ENCODE results near the gene MICAL2. TPM values are rescaled to one million over a fixed set of nuclear protein-coding genes. Genes with fewer than 3 reads are reported as not detected.

Gene MICAL2
- total and polyA plus RNA-seq, 2 of the 13 experiments (the other 11 are each of a cell fraction or from before 2014, with no cell fraction given): 0.78 to 1.1 TPM

- POLR2A ChIA-PET: interaction anchor here (0.7 to 3.2 kb wide), 7 partner anchors 16 to 185 kb away, joined by 3 to 19 read pairs (median 4); partner anchors contain the start of gene MICAL2
- H4K20me1 ChIP-seq (ENCODE audit: insufficient read depth, low read length): no peaks in the 10 kb centered on the region
- TSS peak; percentile 96 for BruUV-seq (replicated peaks)
- intact Hi-C loops (cut with micrococcal nuclease; ENCODE audit: unreplicated experiment): loop anchor here (5.0 kb wide), 1 partner anchor 215 kb away; no protein-coding TSS in a partner anchor
- WGBS (ENCODE audit: low lambda C conversion rate): 0% methylated on average over 4 of the region's 8 CpGs
- in situ Hi-C loops (cut with HindIII; ENCODE audit: extremely low pct_ligation_motif_present, low pct_unique_long_range_greater_than_20kb): no loop called here
- ATAC-seq: peak; percentile 69
- CTCF ChIA-PET (ENCODE audit: low intra/inter-chr PET ratio, low total read pairs): no interaction called here
- H2AFZ ChIP-seq (ENCODE audit: low read length): no peak overlapping the region
- peak overlapping the region; percentile 20 for H3K27ac ChIP-seq (ENCODE audit: extremely low read length, insufficient read depth, low read length)
- no peaks in the 10 kb centered on the region for H3K9me3 ChIP-seq (ENCODE audit: low read length)
- peak; percentile 72 for FAIRE-seq
- H3K4me2 ChIP-seq (ENCODE audit: low read depth, low read length): peak overlapping the region; percentile 73
- H3K36me3 ChIP-seq (replicated peaks in 1 of 2; ENCODE audit: control insufficient read depth in 1 of 2, insufficient read depth in 2 of 2, low read length in 2 of 2): no peaks in the 10 kb centered on the region
- H3K4me1 ChIP-seq (ENCODE audit: insufficient read depth, low read length): peaks cover 64% of the 10 kb centered on the region
- DNase-seq (ENCODE audit: low spot score): peak; percentile 50
- peak overlapping the region; percentile 8 to 41 (median 31); a peak in 4 of 6 replicates for H3K4me3 ChIP-seq (replicated peaks in 1 of 3; ENCODE audit: insufficient read depth in 1 of 3, low read depth in 2 of 3, low read length in 3 of 3)
- peak overlapping the region; percentile 48 for H3K9ac ChIP-seq (ENCODE audit: insufficient read depth, low read depth, low read length)
- H3K27me3 ChIP-seq (ENCODE audit: control insufficient read depth in 1 of 2, insufficient read depth in 2 of 2, low read length in 2 of 2): no peaks in the 10 kb centered on the region
- H3K79me2 ChIP-seq (ENCODE audit: insufficient read depth, low read length): no peaks in the 10 kb centered on the region
- TF ChIP-seq ZNF292 (CRISPR knock-in tag; IDR thresholded peaks at IDR 0.05; ENCODE audit: borderline replicate concordance, low read depth) (peak; percentile 53; the same call in 1 of the 2 replicates), PLRG1 (conservative IDR thresholded peaks at IDR 0.05) (no peak), MAFF (IDR thresholded peaks at IDR 0.05; ENCODE audit: low read depth, low read length) (0 out of 2 replicates have a peak, but pooled peaks have one; percentile 40), MYC (CRISPR knock-in tag; IDR thresholded peaks at IDR 0.05; ENCODE audit: borderline replicate concordance) (peak; percentile 4; the same call in 1 of the 2 replicates), CEBPB (IDR thresholded peaks at IDR 0.05; ENCODE audit: borderline replicate concordance, low read depth, low read length) (peak; percentile 75), NR2F6 (IDR thresholded peaks at IDR 0.05) (no peak), NR2F6 (CRISPR knock-in tag; IDR thresholded peaks at IDR 0.05) (0 out of 2 replicates have a peak, but pooled peaks have one; percentile 16), BCL6 (CRISPR knock-in tag; IDR thresholded peaks at IDR 0.05) (peak; percentile 13; the same call in 1 of the 2 replicates), MIXL1 (CRISPR knock-in tag; IDR thresholded peaks at IDR 0.05) (no peak), PITX1 (CRISPR knock-in tag; IDR thresholded peaks at IDR 0.05) (peak; percentile 33; the same call in 1 of the 2 replicates), BRCA1 (CRISPR knock-in tag; IDR thresholded peaks at IDR 0.05) (no peak), JUN (CRISPR knock-in tag; IDR thresholded peaks at IDR 0.05) (no peak), SNAI1 (CRISPR knock-in tag; IDR thresholded peaks at IDR 0.05; ENCODE audit: borderline replicate concordance) (no peak), ZNF687 (CRISPR knock-in tag; IDR thresholded peaks at IDR 0.05) (peak; percentile 22), ZNF598 (CRISPR knock-in tag; IDR thresholded peaks at IDR 0.05; ENCODE audit: borderline replicate concordance) (no peak), SALL1 (CRISPR knock-in tag; IDR thresholded peaks at IDR 0.05) (peak; percentile 27; the same call in 1 of the 2 replicates)
- TF ChIP-seq, protein P1, sequence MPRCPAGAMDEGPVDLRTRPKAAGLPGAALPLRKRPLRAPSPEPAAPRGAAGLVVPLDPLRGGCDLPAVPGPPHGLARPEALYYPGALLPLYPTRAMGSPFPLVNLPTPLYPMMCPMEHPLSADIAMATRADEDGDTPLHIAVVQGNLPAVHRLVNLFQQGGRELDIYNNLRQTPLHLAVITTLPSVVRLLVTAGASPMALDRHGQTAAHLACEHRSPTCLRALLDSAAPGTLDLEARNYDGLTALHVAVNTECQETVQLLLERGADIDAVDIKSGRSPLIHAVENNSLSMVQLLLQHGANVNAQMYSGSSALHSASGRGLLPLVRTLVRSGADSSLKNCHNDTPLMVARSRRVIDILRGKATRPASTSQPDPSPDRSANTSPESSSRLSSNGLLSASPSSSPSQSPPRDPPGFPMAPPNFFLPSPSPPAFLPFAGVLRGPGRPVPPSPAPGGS (CRISPR knock-in tag; IDR thresholded peaks at IDR 0.05): no peak
- TF ChIP-seq, protein P2, sequence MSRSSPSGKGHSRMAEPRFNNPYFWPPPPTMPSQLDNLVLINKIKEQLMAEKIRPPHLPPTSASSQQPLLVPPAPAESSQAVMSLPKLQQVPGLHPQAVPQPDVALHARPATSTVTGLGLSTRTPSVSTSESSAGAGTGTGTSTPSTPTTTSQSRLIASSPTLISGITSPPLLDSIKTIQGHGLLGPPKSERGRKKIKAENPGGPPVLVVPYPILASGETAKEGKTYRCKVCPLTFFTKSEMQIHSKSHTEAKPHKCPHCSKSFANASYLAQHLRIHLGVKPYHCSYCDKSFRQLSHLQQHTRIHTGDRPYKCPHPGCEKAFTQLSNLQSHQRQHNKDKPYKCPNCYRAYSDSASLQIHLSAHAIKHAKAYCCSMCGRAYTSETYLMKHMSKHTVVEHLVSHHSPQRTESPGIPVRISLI (CRISPR knock-in tag; IDR thresholded peaks at IDR 0.05; ENCODE audit: borderline replicate concordance): peak; percentile 65; the same call in 1 of the 2 replicates
Observed at GRCh38 chr11:12066799-12067508, 43.4 kb upstream of the MICAL2 start.
